Tongue (tissue), 2 donors: ENCODE data around the gene PPIAL4G. TPM values are rescaled to one million over a fixed set of nuclear protein-coding genes. Genes with fewer than 3 reads are reported as not detected.
A peak's percentile ranks its signal among the peaks of the same experiment; 100 is the strongest.

Experiments
- small RNA-seq: library from RNA; depleted of rRNA; stranded (forward); fragments of <200 nt; gene quantifications from one replicate; pipeline ENCODE3, GENCODE V24; 2014; ENCODE audit warnings: low replicate concordance
- total RNA-seq: library from RNA; depleted of rRNA; stranded (reverse); fragments of >200 nt; gene quantifications from one replicate; pipeline ENCODE4 v1.2.3, GENCODE V29; 2014

The PPIAL4G gene
- total RNA-seq, 1 donor from 2014 or later = not detected

Small RNA genes within 50 kb of the gene (small RNA-seq; reads per million reads assigned to genes)
- gene RF00003 = 0.66 reads per million, percentile 80 among the genes with 10 or more reads in this experiment

Other genes with a start within 250 kb of the PPIAL4G start
- gene NBPF14, start 112.7 kb upstream of the PPIAL4G start, total RNA-seq = 39.2 TPM